GM10248 (cell line): ENCODE results near the gene NPAS2.

Experiments
- CTCF ChIA-PET: fragments of 300-600 bp; sonication (Branson Sonifier 250); formaldehyde crosslinking; extraction: SDS; loops from one replicate; lab custom pipeline; 2021; ENCODE audit warnings: antibody characterized with exemption; lab: Yijun Ruan, JAX
- POLR2A ChIA-PET: fragments of 350-650 bp; sonication (Branson Sonifier 250); formaldehyde crosslinking; extraction: SDS; loops from one replicate; lab custom pipeline; 2020; ENCODE audit warnings: antibody characterized with exemption; lab: Yijun Ruan, JAX
- DNase-seq: peaks from one replicate; pipeline ENCODE4 v3.0.0; 2012; ENCODE audit errors: extremely low spot score
- CTCF ChIP-seq: IDR thresholded peaks from 2 replicates; pipeline ENCODE4 v1.5.1; 2012; ENCODE audit warnings: mild to moderate bottlenecking, low read depth; ENCODE audit errors: extremely low read depth, missing control alignments, control extremely low read depth

NPAS2 gene

GRCh38 chr2:100819370-100820272 lies at the start of gene NPAS2:
TSS of gene NPAS2 (plus strand) at chr2:100820139. CDS start at chr2:100904755, 84,616 bp downstream.
- CTCF ChIA-PET, result no interaction called here
- no peak for TF ChIP-seq CTCF
- POLR2A ChIA-PET, result no interaction called here
- DNase-seq, result peak; percentile 21

GRCh38 chr2:100771125-100771524 lies 48.8 kb upstream of the NPAS2 start:
- ChIA-PET CTCF (no interaction called here), POLR2A (no interaction called here)
- DNase-seq, result no peak
- no peak for TF ChIP-seq CTCF

GRCh38 chr2:100773538-100773937 lies 46.4 kb upstream of the NPAS2 start:
- TF ChIP-seq CTCF, result no peak
- no peak for DNase-seq
- CTCF ChIA-PET, result no interaction called here
- POLR2A ChIA-PET, result no interaction called here

- TF ChIP-seq CTCF, result no peak
- ChIA-PET CTCF (interaction anchor here (1.2 to 1.4 kb wide), 2 partner anchors 9 to 15 kb away, joined by 3 read pairs; no protein-coding TSS in a partner anchor), POLR2A (no interaction called here)
- no peak for DNase-seq
Measured at GRCh38 chr2:100776445-100776844, 43.5 kb upstream of the NPAS2 start.

DNA sequence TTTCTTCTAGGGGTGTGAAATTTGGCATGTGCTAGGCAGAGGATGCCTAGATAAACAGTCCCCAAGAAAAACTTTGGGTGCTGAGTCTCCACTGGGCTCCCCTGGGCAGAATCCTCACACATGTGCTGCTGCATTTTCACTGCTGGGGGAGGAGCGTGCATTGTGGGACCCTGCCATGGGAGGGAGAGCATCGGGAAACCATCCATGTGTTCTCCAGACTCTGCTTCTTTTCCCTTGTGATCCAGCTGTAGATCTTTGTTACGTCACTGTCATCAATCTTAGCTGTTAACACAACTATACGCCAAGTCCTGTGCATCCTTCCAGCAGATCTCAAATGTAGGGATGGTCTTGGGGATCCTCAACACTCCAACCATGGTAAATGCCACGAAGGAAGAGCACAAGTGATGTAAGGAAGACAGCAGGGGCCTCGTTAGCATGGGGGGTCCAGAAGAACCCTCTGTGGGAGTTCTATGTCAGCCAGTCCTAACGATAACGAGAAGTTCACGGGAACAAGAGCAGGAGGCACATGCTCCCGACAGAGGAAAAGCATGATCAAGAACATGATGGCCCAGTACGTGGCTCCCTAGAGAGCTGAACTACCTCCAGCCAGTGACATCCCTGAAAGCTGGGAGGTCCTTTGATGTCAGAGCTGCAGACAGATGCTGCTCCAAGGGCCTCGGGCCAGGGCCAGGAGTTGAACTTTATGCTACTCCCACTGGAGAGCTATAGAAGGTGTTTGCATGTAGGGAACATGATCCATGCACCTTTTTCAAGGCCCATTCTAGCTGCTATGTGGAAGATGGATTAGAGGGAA lies 41.1 kb upstream of the NPAS2 start:
- TF ChIP-seq CTCF, result no peak
- ChIA-PET POLR2A (no interaction called here), CTCF (interaction anchor here (0.8 kb wide), 1 partner anchor 11 kb away, joined by 3 read pairs; no protein-coding TSS in a partner anchor)
- no peak for DNase-seq

DNA sequence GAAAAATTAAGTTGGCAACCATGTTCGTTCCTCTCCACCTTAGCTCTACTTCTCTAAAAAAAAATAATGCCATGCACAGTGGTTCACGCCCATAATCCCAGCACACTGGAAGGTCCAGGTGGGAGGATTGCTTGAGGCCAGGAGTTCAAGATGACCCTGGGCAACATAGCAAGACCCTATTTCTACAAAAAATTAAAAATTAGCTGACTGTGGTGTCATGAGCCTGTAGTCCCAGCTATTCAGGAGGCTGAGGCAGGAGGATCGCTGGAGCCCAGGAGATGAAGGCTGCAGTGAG lies 40.1 kb upstream of the NPAS2 start:
- CTCF ChIA-PET, result interaction anchor here (0.8 to 1.4 kb wide), 2 partner anchors 12 to 14 kb away, joined by 3 read pairs; no protein-coding TSS in a partner anchor
- POLR2A ChIA-PET, result no interaction called here
- no peak for DNase-seq
- no peak for TF ChIP-seq CTCF
